HG02678 (cell line): ENCODE data around the gene NMNAT3.

Source experiments
- ATAC-seq: cut with Tn5 transposase; IDR thresholded peaks from one replicate; pipeline ENCODE4 v1.9.1; 2021; ENCODE audit warnings: mild to moderate bottlenecking, moderate library complexity; ENCODE audit not compliant: unreplicated experiment

The NMNAT3 gene

DNA sequence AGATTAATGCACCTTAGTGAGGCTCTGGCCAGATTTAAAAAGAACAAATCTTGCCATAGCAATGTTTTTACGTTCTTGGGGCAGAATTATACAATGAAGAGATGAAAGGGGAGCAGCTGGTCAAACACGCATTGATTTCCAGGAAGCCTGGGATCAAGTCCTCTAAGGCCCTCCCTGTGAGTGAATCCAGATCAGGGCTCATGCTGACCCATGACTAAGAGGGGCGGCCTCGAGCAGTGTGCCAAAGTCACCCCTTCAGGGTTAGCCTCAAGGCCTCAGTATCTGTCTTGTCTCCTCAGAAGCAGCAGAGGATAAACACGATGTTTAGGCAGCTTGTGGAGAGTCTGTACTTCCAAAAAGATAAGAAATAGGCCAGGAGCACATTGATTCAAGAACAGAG is 129.0 kb downstream of the NMNAT3 start:
- no peak for ATAC-seq

GRCh38 chr3:139547666-139548065 is 130.1 kb downstream of the NMNAT3 start:
- ATAC-seq: no peak

- ATAC-seq: no peak
Observed at GRCh38 chr3:139546772-139547171, 131.0 kb downstream of the NMNAT3 start.

- no peak for ATAC-seq
Observed at GRCh38 chr3:139541532-139542288, 136.1 kb downstream of the NMNAT3 start.

- ATAC-seq: no peak
Observed at GRCh38 chr3:139540651-139541531, 136.9 kb downstream of the NMNAT3 start.

DNA sequence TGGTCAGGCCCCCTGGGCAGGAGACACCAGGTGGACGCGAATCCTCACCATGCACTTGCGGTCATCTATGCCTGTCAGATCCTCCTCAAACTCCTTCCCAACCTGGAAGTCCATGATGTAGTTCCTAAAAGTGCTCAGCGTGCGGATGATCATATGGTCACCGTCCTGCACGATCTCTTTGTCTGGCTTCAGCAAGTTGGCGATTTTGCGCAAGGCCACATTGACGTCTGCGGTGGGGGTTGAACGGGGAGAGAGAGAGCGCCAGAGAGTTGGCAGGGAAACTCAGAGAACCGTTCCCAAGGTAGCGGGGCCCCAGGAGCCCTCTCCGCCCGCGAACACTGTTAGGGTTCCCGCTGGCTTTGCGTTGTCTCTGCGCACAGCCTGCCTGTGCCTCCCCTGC is 139.0 kb downstream of the NMNAT3 start:
- no peak for ATAC-seq

GRCh38 chr3:139537795-139538621 is 139.8 kb downstream of the NMNAT3 start:
- no peak for ATAC-seq

DNA sequence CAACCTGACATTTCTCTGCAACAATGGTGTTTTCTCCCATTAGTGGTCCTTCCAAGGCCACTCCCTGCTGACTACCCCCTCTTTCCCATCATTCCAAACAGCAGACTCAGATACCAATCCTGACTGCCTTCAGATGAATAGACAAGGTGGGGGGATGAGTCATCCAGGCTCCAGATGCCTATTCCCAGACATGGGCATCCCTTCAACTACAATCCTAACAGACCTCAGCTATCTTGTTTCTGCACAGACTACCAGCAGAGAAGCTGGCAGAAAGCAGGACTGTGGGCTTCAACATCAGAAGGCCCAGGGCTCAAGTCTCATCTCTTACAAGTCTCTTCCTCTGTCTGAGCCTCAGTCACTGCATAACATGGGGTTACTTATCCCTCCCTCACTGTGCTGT is 140.4 kb downstream of the NMNAT3 start:
- ATAC-seq: no peak

GRCh38 chr3:139534992-139535879 is 142.5 kb downstream of the NMNAT3 start:
- no peak for ATAC-seq

DNA sequence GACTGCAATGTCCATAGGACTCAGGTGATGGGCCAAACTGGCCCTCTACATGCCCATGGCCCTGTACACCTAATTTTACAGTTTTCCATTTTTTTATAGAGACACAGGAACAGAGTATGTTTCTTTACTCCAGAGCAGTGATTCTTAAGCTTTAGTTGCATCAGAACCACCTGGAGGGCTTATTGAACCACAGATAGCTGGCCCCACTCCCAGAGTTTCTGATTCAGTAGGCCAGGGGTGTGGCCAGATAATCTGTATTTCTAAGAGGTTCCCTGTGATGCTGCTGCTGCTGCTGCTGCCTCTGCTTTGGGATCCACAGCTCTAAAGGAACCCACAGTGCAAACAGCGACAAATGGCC is 143.3 kb downstream of the NMNAT3 start:
- peak; percentile 73 for ATAC-seq

- peak; percentile 34 for ATAC-seq
Observed at GRCh38 chr3:139533781-139534454, 143.9 kb downstream of the NMNAT3 start.

DNA sequence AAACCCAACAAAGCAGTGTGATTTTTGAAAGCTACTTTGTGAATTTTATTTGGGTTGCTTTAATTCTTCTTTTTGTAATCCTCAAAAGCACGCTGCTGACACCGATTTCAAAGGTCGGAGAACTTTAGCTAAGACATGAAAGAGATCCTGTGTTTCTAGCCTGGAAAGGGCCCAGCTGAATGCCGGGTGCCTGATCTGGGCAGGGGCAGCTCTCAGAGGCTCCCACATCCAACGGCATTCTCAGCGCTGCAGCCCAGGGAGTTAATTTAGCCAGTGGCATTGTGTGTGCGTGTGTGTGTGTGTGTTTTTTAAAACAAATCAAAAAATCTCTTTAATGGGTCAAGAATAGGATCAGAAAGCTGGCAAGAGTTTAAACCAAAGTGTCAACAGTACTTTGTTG is 144.8 kb downstream of the NMNAT3 start:
- ATAC-seq: no peak

GRCh38 chr3:139530717-139531116 is 147.1 kb downstream of the NMNAT3 start:
- no peak for ATAC-seq

- no peak for ATAC-seq
Observed at GRCh38 chr3:139529662-139530061, 148.1 kb downstream of the NMNAT3 start.

GRCh38 chr3:139528924-139529323 is 148.8 kb downstream of the NMNAT3 start:
- ATAC-seq: no peak

DNA sequence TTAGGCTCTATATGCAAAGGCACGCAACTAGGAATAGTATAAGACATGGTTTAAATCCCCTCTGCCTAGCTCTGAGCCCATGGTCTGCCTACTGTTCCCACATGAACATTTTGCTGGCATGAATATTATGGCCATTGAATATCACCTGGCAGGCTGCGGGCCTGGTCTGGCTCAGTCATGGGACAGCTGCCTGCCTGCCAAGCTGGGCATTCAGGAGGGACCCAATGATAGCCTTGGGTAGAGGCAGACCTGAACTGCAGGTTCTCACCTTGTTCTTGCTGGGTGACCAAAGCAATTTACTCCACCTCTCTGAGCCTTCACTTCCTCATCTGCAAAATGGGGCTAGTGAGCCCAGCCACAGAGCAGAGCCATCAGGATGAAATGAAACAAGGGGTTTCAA is 149.5 kb downstream of the NMNAT3 start:
- ATAC-seq: no peak

- ATAC-seq: no peak
Observed at GRCh38 chr3:139527265-139527664, 150.5 kb downstream of the NMNAT3 start.

DNA sequence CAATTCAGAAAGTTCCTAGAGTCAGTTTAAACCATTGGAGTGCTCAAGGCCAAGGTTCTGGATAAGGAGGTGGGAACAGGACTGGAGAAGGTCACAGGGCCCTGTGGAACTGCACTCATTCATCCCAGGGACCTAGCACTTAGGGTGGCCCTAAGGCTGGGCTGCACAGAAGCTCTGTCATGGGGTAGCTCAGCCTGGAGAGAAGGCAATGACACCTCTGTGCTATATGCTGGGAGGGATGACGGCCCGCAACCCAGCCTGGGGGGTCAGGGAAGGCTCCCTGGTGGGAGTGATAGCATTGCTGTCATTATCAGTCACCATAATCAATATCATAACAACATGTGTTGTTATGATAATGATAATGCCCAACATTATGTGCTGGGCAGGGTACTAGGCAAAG is 151.6 kb downstream of the NMNAT3 start:
- no peak for ATAC-seq

DNA sequence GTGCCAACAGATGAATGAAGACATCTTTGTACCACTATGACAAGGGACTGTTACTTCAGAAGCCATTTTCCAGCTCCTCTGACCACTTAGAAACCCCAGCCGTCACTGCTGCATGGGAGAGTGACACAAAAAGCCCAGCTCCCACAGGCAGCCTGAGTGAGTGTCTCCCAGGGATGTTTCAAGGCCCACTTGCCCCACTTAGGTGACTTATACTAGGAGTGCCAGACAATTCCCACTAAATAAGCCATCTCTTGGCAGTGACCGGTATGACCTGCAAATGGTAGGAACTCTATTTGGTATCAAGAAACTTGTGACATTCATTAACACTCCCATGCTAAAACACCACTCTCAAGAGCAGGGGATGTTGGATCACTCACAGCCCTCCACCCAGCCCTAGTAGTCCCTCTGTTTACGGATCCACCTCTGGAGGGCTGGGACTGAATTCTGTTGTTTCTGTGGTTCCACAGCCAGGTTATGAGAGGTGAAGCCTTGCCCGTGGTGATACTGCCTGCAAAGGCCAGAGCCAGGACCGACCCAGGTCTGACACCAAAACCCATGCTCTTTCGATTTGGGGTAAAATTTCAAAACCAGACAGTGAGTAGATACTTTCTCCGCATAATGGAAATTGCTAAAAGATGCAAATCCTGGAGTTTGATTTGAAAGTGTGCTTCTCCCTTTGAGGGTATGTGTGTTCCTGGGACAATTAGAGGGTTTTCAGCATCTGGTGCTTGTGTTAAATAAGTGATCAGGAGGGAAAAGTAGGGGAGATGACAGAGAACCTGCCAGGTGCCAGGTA is 152.7 kb downstream of the NMNAT3 start:
- no peak for ATAC-seq
